GM23338 (cell line): ENCODE results near the gene ZNF268.

Source experiments
- CTCF ChIP-seq, 2 experiments: fragments of 200-600 bp in 1 of 2; sonication (generic) in 1 of 2; conservative IDR thresholded peaks; 2 replicates each; pipeline versions ENCODE4 v1.5.1 to v1.6.1; 2016 to 2017; ENCODE audit warnings: antibody characterized with exemption in 2 of 2, low read depth in 2 of 2, mild to moderate bottlenecking in 2 of 2, moderate library complexity in 1 of 2
- EZH2phosphoT487 ChIP-seq: fragments of 200-600 bp; sonication (generic); IDR thresholded peaks from one replicate; pipeline ENCODE4 v1.8.1; 2018; ENCODE audit warnings: antibody characterized with exemption; ENCODE audit not compliant: unreplicated experiment
- POLR2AphosphoS5 ChIP-seq: IDR thresholded peaks from 2 replicates; pipeline ENCODE4 v1.6.1; 2016; ENCODE audit warnings: antibody characterized with exemption, low read depth
- REST ChIP-seq: IDR thresholded peaks from one replicate; pipeline ENCODE4 v1.6.1; 2018; ENCODE audit warnings: antibody characterized with exemption; ENCODE audit not compliant: unreplicated experiment

GRCh38 chr12:133225527-133225926, 44.2 kb downstream of the ZNF268 start:
- TF ChIP-seq POLR2AphosphoS5, result no peak
- no peak for TF ChIP-seq CTCF (conservative IDR thresholded peaks at IDR 0.05; ENCODE audit: low read depth in 2 of 2)
- TF ChIP-seq REST, result no peak
- TF ChIP-seq EZH2phosphoT487, result no peak
